GM12872 (cell line): ENCODE data around the gene GPAM.

Experiments used
- TF ChIP-seq, protein P1 (sequence below): IDR thresholded peaks from 3 replicates; pipeline ENCODE4 v1.5.1; 2011; ENCODE audit warnings: low read depth, mild to moderate bottlenecking, low read length, moderate library complexity; ENCODE audit not compliant: insufficient read depth

The GPAM gene, protein sequence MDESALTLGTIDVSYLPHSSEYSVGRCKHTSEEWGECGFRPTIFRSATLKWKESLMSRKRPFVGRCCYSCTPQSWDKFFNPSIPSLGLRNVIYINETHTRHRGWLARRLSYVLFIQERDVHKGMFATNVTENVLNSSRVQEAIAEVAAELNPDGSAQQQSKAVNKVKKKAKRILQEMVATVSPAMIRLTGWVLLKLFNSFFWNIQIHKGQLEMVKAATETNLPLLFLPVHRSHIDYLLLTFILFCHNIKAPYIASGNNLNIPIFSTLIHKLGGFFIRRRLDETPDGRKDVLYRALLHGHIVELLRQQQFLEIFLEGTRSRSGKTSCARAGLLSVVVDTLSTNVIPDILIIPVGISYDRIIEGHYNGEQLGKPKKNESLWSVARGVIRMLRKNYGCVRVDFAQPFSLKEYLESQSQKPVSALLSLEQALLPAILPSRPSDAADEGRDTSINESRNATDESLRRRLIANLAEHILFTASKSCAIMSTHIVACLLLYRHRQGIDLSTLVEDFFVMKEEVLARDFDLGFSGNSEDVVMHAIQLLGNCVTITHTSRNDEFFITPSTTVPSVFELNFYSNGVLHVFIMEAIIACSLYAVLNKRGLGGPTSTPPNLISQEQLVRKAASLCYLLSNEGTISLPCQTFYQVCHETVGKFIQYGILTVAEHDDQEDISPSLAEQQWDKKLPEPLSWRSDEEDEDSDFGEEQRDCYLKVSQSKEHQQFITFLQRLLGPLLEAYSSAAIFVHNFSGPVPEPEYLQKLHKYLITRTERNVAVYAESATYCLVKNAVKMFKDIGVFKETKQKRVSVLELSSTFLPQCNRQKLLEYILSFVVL

DNA sequence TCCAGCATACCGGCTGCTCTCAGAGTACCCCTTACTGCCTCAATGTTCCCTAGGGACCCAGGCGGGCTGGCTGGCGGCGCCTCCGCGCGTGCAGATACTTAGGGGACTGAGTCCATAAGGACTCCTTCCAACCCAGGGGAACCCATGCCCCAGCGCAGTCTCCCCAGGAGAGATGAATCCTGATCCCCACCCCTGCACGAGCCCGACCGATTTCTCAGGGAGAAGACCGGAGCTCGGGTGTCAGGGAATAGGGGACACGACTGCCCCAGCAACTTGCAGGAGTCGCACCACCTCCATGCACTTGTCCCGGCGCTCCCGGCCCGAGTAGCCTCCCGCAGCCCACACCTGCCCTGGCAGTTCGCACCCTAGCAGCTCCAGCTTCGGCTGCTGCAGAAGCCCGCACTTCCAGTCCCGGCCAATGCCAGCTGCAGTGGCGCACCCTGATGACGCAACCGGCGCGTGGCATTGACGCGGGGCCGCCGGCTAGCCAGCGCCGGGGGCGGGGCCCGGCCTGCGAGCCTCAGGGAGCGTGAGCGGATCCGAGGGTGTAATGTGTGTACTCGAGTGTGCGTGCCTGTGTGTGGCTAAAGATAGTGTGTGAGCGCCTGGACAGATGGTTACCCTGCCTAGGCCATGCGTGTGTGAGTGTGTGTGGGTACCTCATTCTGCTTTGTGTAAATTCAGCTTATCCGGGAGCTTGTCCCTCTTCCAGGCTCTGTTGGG, at the start of gene GPAM:
Gene GPAM (minus strand): TSS at position 437 of the 723 bp plus-strand sequence. CDS start 1,981 bp downstream, outside the sequence.
- TF ChIP-seq, protein P1, sequence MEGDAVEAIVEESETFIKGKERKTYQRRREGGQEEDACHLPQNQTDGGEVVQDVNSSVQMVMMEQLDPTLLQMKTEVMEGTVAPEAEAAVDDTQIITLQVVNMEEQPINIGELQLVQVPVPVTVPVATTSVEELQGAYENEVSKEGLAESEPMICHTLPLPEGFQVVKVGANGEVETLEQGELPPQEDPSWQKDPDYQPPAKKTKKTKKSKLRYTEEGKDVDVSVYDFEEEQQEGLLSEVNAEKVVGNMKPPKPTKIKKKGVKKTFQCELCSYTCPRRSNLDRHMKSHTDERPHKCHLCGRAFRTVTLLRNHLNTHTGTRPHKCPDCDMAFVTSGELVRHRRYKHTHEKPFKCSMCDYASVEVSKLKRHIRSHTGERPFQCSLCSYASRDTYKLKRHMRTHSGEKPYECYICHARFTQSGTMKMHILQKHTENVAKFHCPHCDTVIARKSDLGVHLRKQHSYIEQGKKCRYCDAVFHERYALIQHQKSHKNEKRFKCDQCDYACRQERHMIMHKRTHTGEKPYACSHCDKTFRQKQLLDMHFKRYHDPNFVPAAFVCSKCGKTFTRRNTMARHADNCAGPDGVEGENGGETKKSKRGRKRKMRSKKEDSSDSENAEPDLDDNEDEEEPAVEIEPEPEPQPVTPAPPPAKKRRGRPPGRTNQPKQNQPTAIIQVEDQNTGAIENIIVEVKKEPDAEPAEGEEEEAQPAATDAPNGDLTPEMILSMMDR = no peak

DNA sequence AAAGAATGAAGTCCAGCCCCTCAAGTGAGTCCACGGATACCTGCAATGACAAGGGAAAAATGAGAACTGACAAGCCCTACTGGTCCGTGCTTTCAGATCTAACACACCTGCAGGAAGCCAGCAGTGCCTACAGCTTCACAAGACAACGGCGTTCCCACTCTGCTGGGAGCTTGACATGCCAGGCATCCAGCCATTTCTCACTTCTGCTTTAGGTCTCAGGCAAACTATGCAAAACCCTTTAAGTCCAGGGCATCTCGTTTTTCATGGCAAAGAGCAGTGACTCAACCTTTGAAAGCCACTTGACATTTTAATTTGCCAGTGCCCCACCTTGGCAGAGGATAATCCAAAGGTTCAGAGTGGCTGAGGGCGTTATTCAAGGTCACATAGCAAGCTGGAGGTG, 49.1 kb upstream of the GPAM start:
- TF ChIP-seq, protein P1 = no peak

DNA sequence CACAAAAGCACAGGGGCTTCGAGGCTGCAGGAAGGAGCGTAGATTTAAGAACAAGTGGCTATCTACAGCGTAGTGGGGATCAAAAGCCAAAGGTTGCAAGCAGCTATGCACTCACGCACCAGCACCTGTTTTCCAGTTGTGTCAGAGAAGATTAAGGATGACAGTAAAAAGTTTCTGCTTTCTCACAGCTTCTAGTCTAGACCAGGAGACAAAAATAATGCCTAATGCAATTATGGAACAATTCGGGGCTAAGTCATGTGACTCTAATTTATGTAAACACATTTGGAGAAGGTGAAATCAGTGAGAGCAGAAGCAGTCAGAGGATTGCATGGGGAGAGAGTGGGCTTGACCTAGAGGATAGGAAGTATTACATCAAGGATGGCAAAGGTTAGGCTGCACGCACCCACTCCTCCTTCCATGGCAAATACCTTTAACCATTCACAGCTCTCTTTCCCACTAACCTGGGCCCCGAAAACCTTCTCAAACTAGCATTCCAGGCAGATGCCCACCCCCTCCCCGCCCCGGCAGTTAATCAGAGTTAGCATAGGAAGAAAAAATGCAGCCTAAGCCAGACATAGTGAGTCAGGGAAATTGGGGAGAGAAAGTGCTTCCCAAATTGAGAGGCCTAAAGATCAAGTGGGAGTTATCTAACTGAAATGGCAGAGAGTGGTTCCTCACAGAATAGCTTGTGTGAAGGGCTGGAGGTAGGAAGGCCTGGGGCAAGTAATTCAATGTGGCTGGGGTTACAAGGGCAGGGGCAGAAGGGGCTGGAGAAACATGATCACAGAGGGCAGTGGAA, 48.2 kb upstream of the GPAM start:
- TF ChIP-seq, protein P1 = no peak

DNA sequence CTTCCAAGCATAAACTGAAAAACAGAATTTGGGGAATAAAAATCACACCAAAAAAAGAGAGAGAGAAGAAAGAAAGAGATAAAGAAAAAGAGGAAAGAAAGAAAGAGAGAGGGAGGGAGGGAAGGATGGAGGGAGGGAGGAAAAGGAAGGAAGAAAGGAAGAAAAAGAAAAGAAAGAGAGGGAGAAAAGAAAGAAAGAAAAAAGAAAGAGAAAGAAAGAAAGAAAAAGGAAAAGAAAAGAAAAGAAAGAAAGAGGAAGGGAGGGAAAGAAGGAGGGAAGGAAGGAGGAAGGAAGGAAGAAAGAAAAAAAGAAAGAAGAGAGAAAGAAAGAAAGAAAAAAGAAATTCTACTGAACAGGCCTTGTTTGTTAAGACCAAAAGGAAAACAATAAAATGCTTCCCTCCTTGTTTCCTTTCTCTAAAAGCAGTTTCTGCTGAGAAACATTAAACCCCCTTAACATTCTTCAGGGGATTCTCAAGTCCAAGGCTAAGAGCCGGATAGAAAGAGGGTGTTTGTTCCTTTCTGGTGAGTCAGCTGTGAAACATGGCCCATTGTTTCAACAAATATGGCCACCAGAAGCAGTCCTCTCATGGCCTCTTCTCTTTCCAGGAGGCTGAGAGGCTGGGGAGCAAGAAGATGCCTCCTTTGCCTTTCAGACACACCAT, 46.9 kb upstream of the GPAM start:
- TF ChIP-seq, protein P1 = no peak

DNA sequence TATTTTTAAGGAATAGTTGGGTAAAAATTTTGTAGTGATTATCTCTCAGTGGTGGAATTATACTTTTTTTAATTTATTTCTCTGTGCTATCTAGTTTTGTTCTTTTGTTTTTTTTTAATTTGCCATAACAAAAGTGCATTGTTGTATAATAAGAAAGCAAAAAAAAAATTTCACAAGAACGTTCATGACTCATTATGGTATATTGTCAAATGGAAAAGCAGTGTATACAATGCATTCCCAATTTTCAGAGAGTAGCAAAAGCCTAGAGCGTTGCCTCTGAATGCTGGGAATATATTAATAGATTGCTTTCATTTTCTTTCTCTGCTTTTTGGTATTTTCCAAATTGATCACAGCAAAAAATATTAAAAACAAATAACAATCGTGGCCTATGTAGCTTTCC, 46.3 kb upstream of the GPAM start:
- TF ChIP-seq, protein P1 = no peak

DNA sequence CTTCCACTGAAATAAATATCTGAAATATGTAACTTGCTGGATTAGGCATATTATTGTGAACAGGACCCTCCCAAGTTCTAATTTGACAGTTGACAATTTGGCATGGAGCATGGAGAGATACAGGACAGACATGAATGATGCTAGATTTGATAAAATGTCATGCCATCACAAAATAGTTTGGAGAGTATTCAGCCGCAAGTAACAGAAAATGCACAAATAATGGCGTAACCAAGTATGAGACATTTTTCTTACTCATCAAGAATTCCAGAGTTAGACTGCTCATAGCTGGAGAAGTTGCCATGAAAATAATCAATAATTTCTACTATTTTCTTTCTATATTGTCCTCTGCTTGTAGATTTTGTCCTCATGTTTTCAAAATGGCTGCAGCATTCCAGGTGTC, 45.5 kb upstream of the GPAM start:
- TF ChIP-seq, protein P1 = no peak
